PFSK-1 (cell line): Measurements from ENCODE around the gene CSNK1G1.

ENCODE experiments used
- FOXP2 ChIP-seq: optimal IDR thresholded peaks from 2 replicates; pipeline ENCODE3; 2011; ENCODE audit warnings: borderline replicate concordance, control low read depth, inconsistent platforms; ENCODE audit not compliant: insufficient read depth; ENCODE audit errors: extremely low read length, extremely low read depth
- POLR2AphosphoS5 ChIP-seq: IDR thresholded peaks from 2 replicates; pipeline ENCODE4 v1.6.1; 2012; ENCODE audit warnings: low read depth, mild to moderate bottlenecking, control low read depth, low read length, moderate library complexity
- REST ChIP-seq, 2 experiments: IDR thresholded peaks; 2 replicates each; pipeline versions ENCODE4 v1.6.1 to v1.8.0; 2011 to 2012; ENCODE audit warnings: low read depth in 2 of 2, low read length in 2 of 2, control low read depth in 1 of 2, inconsistent platforms in 1 of 2, mild to moderate bottlenecking in 1 of 2, moderate library complexity in 1 of 2; ENCODE audit not compliant: insufficient read depth in 1 of 2
- SIN3A ChIP-seq: IDR thresholded peaks from 2 replicates; pipeline ENCODE4 v1.6.1; 2012; ENCODE audit warnings: mild to moderate bottlenecking, low read length, moderate library complexity, borderline replicate concordance; ENCODE audit not compliant: insufficient read depth
- TAF1 ChIP-seq: IDR thresholded peaks from 2 replicates; pipeline ENCODE4 v1.6.1; 2012; ENCODE audit warnings: low read length, control low read depth, borderline replicate concordance; ENCODE audit not compliant: insufficient read depth

Gene CSNK1G1

GRCh38 chr15:64224511-64224910 lies 131.5 kb downstream of the CSNK1G1 start:
- TF ChIP-seq POLR2AphosphoS5 (no peak), FOXP2 (no peak)

GRCh38 chr15:64223882-64224281 lies 132.1 kb downstream of the CSNK1G1 start:
- no peak for TF ChIP-seq SIN3A
- no peak for TF ChIP-seq POLR2AphosphoS5
- TF ChIP-seq FOXP2: no peak
- TF ChIP-seq TAF1: no peak
- no peak for TF ChIP-seq REST (IDR thresholded peaks at IDR 0.05; ENCODE audit: insufficient read depth in 1 of 2, low read depth in 2 of 2, low read length in 2 of 2)

- TF ChIP-seq TAF1: no peak
- TF ChIP-seq FOXP2: no peak
- TF ChIP-seq SIN3A: no peak
- TF ChIP-seq REST (IDR thresholded peaks at IDR 0.05; ENCODE audit: insufficient read depth in 1 of 2, low read depth in 2 of 2, low read length in 2 of 2): no peak
- TF ChIP-seq POLR2AphosphoS5: no peak
Observed at GRCh38 chr15:64222573-64223366, 133.2 kb downstream of the CSNK1G1 start.

GRCh38 chr15:64216730-64217428 lies 139.1 kb downstream of the CSNK1G1 start:
- TF ChIP-seq REST (IDR thresholded peaks at IDR 0.05; ENCODE audit: insufficient read depth in 1 of 2, low read depth in 2 of 2, low read length in 2 of 2) (no peak), SIN3A (no peak), TAF1 (no peak), FOXP2 (no peak), POLR2AphosphoS5 (no peak)

- TF ChIP-seq POLR2AphosphoS5 (no peak), TAF1 (no peak), FOXP2 (no peak), SIN3A (no peak), REST (IDR thresholded peaks at IDR 0.05; ENCODE audit: insufficient read depth in 1 of 2, low read depth in 2 of 2, low read length in 2 of 2) (no peak)
Observed at GRCh38 chr15:64216196-64216595, 139.8 kb downstream of the CSNK1G1 start.
